Astrocyte of the spinal cord (primary cell): Measurements from ENCODE around the gene KLHL29.

ENCODE experiments used
- DNase-seq: peaks from one replicate; pipeline ENCODE4 v3.0.0; 2011; ENCODE audit warnings: low read depth, low spot score
- H3K4me3 ChIP-seq: 2 replicates; pipeline ENCODE4 v1.5.1; 2011; ENCODE audit warnings: low read depth, mild to moderate bottlenecking, low read length, moderate library complexity
- CTCF ChIP-seq: IDR thresholded peaks from 2 replicates; pipeline ENCODE4 v1.5.1; 2012; ENCODE audit warnings: low read depth, mild to moderate bottlenecking, low read length, inconsistent platforms
- in situ Hi-C: cut with HindIII; loops from 2 replicates; pipeline ENCODE4 v1.10.0; 2017; ENCODE audit warnings: low sequenced_read_pairs

KLHL29 gene

DNA sequence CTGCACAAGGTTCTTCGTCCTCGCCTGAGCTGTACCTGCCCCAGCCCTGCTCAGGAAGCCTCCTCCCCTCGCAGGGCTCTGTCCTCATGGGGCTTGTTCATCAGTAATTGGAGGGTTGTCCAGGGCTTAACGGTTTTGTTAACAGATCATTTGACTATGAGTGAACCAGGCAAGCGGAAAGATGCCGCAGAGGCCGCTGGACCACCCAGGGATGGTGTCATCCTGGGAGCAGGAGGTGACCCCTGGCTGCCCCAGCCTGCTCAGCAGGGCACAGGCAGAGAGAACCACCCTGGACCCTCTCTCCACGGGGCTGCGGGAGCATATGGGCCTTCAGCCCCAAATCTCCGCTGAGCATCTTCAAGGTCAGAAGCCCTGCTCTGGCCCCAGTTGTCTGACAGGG, 264.3 kb downstream of the KLHL29 start:
- in situ Hi-C loops: no loop called here

GRCh38 chr2:23649819-23650218, 264.8 kb downstream of the KLHL29 start:
- DNase-seq: peak; percentile 51
- in situ Hi-C loops: no loop called here
- no peak overlapping the region for H3K4me3 ChIP-seq
- TF ChIP-seq CTCF: no peak

More for the DNA sequence above, 264.3 kb downstream of the KLHL29 start:
- no peak for DNase-seq
- no peak for TF ChIP-seq CTCF
- H3K4me3 ChIP-seq: no peak overlapping the region

DNA sequence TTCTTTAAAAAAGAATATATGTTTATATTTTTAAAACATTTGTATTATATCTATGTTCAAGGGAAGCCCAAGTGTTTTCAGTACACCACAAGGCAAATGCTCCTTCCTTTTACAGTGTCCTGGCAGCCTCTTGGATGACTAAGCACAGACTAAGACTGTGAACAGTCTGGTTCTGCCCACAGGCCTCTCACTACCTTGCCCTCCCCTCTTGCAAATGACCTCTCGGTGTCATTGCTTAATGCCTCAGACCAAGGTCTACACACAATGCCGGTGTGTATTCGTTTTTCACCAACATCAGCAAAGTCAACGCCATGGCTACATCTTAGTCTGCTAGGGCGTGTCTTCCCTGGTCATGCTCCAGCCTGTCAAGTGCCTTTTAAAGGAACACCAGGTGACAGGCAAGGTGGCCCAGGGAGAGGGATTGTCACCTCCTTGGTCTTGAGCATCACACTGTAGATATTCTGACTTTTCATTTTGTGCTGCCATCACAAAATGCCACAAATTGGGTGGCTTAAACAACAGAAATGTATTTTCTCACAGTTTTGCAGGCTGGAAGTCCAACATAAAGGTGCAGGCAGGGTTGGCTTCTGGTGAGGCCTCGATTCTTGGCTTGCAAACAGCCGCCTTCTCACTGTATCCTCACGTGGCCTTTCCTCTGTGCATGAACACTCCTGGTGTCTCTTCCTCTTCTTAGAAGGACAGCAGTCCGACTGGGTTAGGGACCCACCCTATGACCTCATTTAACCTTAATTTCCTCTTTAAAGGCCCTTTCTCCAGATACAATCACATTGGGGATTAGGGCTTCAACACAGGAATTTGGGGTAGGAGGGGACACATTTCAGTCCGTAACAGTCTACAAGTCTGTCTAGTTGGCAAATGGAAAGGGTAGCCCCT, 266.5 kb downstream of the KLHL29 start:
- TF ChIP-seq CTCF: no peak
- no peak overlapping the region for H3K4me3 ChIP-seq
- DNase-seq: peak; percentile 87
- in situ Hi-C loops: no loop called here

DNA sequence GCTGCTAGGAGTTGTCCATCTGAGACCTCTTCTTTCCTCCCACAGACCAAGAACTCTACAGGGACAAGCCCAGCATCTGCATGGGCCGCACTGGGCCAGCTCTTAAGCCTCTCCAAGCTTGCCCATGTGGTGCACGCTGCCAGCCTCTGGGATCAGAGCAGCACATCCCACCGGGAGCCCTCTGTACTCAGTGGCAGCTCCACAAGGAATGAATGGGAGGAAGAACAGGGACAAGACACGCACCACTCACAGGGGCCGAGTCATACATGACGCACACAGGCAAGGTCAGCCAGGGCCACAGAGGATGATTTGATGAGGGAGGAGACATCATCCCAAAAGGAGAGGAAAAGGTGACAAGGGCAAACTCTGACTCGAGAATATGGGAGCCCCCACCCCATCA, 268.3 kb downstream of the KLHL29 start:
- in situ Hi-C loops: no loop called here
- TF ChIP-seq CTCF: no peak
- H3K4me3 ChIP-seq: no peak overlapping the region
- no peak for DNase-seq

- no peak overlapping the region for H3K4me3 ChIP-seq
- in situ Hi-C loops: no loop called here
- TF ChIP-seq CTCF: no peak
- no peak for DNase-seq
Observed at GRCh38 chr2:23654756-23655155, 269.8 kb downstream of the KLHL29 start.

DNA sequence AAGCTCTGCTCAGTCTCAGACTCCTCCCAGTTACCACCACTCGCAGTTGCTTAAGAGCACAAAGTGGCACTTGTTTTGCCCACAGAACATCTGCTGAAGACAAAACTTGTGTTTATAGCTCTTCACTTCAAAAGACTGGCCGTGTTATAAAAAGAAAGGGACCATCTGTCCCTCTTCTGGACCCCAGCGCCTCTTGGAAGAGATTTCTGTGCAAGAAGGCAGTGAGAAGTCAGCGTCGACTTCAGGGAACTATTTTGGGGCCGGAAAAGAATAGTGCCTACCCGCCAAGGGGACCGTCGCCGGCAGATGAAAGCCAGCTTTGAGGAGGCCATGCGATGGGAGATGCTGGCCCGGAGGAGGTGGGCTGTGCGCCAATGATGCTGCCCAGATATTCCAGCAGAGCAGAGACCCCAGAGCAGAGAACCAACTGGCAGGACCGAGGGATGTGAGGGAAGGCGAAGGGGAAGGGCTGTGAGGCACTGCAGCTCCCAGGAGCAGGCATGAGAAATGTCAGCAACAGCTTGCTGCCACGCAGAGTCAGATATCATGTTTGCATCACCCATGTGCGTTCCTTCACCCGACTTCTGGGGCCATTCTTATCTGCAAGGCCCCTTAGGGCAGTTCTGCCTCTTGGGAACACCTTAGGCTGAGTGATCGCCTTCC, 271.1 kb downstream of the KLHL29 start:
- H3K4me3 ChIP-seq: no peak overlapping the region
- in situ Hi-C loops: no loop called here
- no peak for DNase-seq
- no peak for TF ChIP-seq CTCF
